ENCODE data around the gene CECR2. TPM values are rescaled to one million over a fixed set of nuclear protein-coding genes. Genes with fewer than 3 reads are reported as not detected.

Gene CECR2
- total RNA-seq, 2 donors from 2014 or later = 0.23 to 0.77 TPM

DNA sequence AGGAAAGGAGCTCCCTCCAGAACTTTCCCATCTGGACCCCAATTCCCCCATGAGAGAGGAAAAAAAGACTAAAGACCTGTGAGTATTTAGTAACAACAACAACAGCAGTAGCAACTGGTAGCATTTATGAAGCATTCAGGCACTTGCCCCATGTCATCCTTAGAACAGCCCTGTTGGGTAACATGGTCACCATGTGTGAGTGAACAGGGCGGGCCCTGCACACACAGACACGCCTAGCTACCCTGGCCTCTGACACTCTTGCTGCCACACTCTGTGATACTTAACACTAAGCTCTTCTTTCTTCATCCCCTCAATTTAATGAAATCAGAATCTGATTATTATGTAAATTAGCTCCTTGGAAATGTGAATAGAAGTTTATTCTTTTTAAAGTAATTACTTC is 167.9 kb downstream of the CECR2 start:
- Mint-ChIP-seq H3K9me3 (no peaks in the 10 kb centered on the region), H3K4me1 (ENCODE audit: low read depth) (no peaks in the 10 kb centered on the region), H3K27ac (no peak overlapping the region), H3K27me3 (ENCODE audit: low read depth) (no peaks in the 10 kb centered on the region), H3K4me3 (no peak overlapping the region), H3K36me3 (ENCODE audit: insufficient read depth in 2 of 2) (no peaks in the 10 kb centered on the region)
- no peak for ATAC-seq (replicated peaks in 1 of 2)
- DNase-seq = no peak

DNA sequence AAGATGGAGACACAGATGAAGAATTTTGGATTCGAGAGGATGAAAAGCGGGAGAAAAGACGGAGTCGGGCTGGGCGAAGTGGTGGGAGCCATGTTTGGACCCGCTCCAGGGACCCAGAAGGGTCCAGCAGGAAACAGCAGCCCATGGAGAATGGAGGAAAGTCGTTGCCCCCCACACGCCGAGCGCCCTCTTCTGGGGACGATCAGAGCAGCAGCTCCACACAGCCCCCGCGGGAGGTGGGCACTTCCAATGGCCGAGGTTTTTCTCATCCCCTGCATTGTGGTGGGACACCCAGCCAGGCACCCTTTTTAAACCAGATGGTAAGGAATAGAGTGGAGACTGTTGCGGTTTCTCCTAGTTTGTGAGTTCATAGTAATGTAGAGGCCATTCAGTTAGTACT is 171.2 kb downstream of the CECR2 start:
- DNase-seq = no peak
- no peaks in the 10 kb centered on the region for H3K9me3 Mint-ChIP-seq
- H3K36me3 Mint-ChIP-seq (ENCODE audit: insufficient read depth in 2 of 2) = no peaks in the 10 kb centered on the region
- H3K27me3 Mint-ChIP-seq (ENCODE audit: low read depth) = no peaks in the 10 kb centered on the region
- no peak for ATAC-seq (replicated peaks in 1 of 2)
- H3K4me3 Mint-ChIP-seq = no peak overlapping the region
- no peaks in the 10 kb centered on the region for H3K4me1 Mint-ChIP-seq (ENCODE audit: low read depth)
- H3K27ac Mint-ChIP-seq = no peak overlapping the region

DNA sequence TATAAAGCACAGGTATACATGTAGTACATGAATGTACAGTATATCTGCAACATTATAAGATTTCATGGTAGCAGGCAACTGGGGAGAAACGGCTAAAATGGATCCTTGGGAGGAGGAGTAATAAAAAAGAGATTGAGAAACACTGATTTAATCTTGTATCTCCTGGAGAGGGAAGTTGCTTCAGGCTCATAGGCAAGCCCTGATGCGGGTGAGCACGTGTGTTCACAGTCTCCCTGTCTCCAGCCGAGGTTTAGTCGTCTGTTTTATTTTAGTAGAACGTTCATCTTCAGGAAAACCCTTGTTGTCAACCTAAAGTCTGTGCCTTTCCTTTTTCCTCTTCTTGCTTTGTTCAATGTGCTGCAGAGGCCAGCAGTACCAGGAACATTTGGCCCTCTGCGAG is 172.2 kb downstream of the CECR2 start:
- no peak overlapping the region for H3K4me3 Mint-ChIP-seq
- no peaks in the 10 kb centered on the region for H3K36me3 Mint-ChIP-seq (ENCODE audit: insufficient read depth in 2 of 2)
- ATAC-seq (replicated peaks in 1 of 2) (no peak), DNase-seq (no peak)
- H3K27me3 Mint-ChIP-seq (ENCODE audit: low read depth) = no peaks in the 10 kb centered on the region
- no peak overlapping the region for H3K27ac Mint-ChIP-seq
- H3K4me1 Mint-ChIP-seq (ENCODE audit: low read depth) = no peaks in the 10 kb centered on the region
- no peaks in the 10 kb centered on the region for H3K9me3 Mint-ChIP-seq

- H3K9me3 Mint-ChIP-seq = no peaks in the 10 kb centered on the region
- no peak overlapping the region for H3K27ac Mint-ChIP-seq
- H3K27me3 Mint-ChIP-seq (ENCODE audit: low read depth) = no peaks in the 10 kb centered on the region
- no peaks in the 10 kb centered on the region for H3K4me1 Mint-ChIP-seq (ENCODE audit: low read depth)
- no peak for ATAC-seq (replicated peaks in 1 of 2)
- no peaks in the 10 kb centered on the region for H3K36me3 Mint-ChIP-seq (ENCODE audit: insufficient read depth in 2 of 2)
- H3K4me3 Mint-ChIP-seq = no peak overlapping the region
- no peak for DNase-seq
Observed at GRCh38 chr22:17542452-17542851, 173.2 kb downstream of the CECR2 start.

GRCh38 chr22:17548010-17548755 is 178.9 kb downstream of the CECR2 start:
- DNase-seq (no peak), ATAC-seq (replicated peaks in 1 of 2) (no peak)
- no peaks in the 10 kb centered on the region for H3K9me3 Mint-ChIP-seq
- H3K27ac Mint-ChIP-seq = no peak overlapping the region
- no peaks in the 10 kb centered on the region for H3K27me3 Mint-ChIP-seq (ENCODE audit: low read depth)
- no peaks in the 10 kb centered on the region for H3K36me3 Mint-ChIP-seq (ENCODE audit: insufficient read depth in 2 of 2)
- H3K4me1 Mint-ChIP-seq (ENCODE audit: low read depth) = no peaks in the 10 kb centered on the region
- H3K4me3 Mint-ChIP-seq = no peak overlapping the region

GRCh38 chr22:17548756-17549035 is 179.4 kb downstream of the CECR2 start:
- Mint-ChIP-seq H3K4me1 (ENCODE audit: low read depth) (no peaks in the 10 kb centered on the region), H3K27me3 (ENCODE audit: low read depth) (no peaks in the 10 kb centered on the region)
- no peak for ATAC-seq (replicated peaks in 1 of 2)

DNA sequence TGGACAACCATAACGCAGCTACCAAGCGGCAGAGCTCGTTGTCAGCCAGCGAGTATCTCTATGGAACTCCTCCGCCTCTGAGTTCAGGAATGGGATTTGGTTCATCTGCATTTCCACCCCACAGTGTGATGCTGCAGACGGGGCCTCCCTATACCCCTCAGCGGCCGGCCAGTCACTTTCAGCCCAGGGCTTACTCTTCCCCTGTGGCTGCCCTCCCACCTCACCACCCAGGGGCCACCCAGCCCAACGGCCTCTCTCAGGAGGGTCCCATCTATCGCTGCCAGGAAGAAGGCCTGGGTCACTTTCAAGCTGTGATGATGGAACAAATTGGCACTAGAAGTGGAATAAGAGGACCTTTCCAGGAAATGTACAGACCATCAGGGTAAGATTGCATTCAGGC is 179.9 kb downstream of the CECR2 start:
- Mint-ChIP-seq H3K9me3 (no peaks in the 10 kb centered on the region), H3K4me1 (ENCODE audit: low read depth) (no peaks in the 10 kb centered on the region), H3K36me3 (ENCODE audit: insufficient read depth in 2 of 2) (no peaks in the 10 kb centered on the region), H3K27me3 (ENCODE audit: low read depth) (no peaks in the 10 kb centered on the region), H3K4me3 (no peak overlapping the region), H3K27ac (no peak overlapping the region)
- no peak for ATAC-seq (replicated peaks in 1 of 2)
- no peak for DNase-seq

More at GRCh38 chr22:17548756-17549035, 179.4 kb downstream of the CECR2 start:
- Mint-ChIP-seq H3K36me3 (ENCODE audit: insufficient read depth in 2 of 2) (no peaks in the 10 kb centered on the region), H3K27ac (no peak overlapping the region), H3K4me3 (no peak overlapping the region), H3K9me3 (no peaks in the 10 kb centered on the region)
- no peak for DNase-seq

GRCh38 chr22:17549655-17550054 is 180.4 kb downstream of the CECR2 start:
- no peak overlapping the region for H3K4me3 Mint-ChIP-seq
- H3K4me1 Mint-ChIP-seq (ENCODE audit: low read depth) = no peaks in the 10 kb centered on the region
- no peak for ATAC-seq (replicated peaks in 1 of 2)
- H3K36me3 Mint-ChIP-seq (ENCODE audit: insufficient read depth in 2 of 2) = no peaks in the 10 kb centered on the region
- no peaks in the 10 kb centered on the region for H3K9me3 Mint-ChIP-seq
- H3K27ac Mint-ChIP-seq = no peak overlapping the region
- H3K27me3 Mint-ChIP-seq (ENCODE audit: low read depth) = no peaks in the 10 kb centered on the region
- DNase-seq = no peak

DNA sequence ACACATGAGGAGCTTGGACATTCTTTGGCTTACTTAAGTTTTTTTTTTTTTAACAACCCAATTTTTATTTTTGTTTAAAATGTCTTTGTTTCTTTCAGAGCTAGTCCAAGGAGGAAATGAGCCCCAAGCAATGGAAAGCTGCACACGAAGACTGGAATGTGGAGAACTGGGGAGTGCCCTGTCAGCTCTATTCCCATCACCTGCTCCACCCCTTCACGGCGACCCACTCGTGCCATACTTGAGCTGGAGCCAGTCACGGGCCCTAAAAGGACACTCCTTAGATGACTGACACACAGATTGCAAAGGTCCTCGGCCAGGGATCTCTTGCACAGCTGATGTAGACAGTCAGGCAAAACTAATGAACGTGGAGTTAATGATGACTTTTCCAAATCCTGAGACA is 183.5 kb downstream of the CECR2 start:
- Mint-ChIP-seq H3K9me3 (no peaks in the 10 kb centered on the region), H3K4me3 (no peak overlapping the region), H3K27ac (no peak overlapping the region), H3K4me1 (ENCODE audit: low read depth) (no peaks in the 10 kb centered on the region), H3K36me3 (ENCODE audit: insufficient read depth in 2 of 2) (no peaks in the 10 kb centered on the region), H3K27me3 (ENCODE audit: low read depth) (no peaks in the 10 kb centered on the region)
- no peak for DNase-seq
- ATAC-seq (replicated peaks in 1 of 2) = no peak

DNA sequence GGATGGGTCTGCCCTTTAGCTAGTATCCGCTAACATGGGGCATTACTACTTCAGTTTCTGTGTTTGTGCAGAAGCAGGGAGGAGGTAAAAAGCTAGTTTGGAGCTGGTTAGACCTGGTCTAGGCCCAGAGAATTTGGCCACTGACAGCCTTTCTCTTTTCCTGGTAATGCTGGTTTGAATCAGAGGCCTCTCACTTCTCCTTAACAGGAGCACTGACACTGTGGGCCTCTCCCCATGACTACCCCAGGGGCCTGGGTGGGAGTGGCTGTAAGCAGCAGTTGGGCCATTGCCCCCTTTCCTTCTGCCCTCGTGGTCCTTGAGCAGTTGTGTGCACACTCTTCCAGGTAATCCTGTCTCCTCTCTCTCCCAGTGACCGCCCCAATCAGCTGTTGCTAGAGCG is 185.6 kb downstream of the CECR2 start:
- Mint-ChIP-seq H3K4me1 (ENCODE audit: low read depth) (no peaks in the 10 kb centered on the region), H3K4me3 (no peak overlapping the region), H3K27ac (no peak overlapping the region), H3K27me3 (ENCODE audit: low read depth) (no peaks in the 10 kb centered on the region), H3K36me3 (ENCODE audit: insufficient read depth in 2 of 2) (no peaks in the 10 kb centered on the region), H3K9me3 (no peaks in the 10 kb centered on the region)
- DNase-seq (no peak), ATAC-seq (replicated peaks in 1 of 2) (no peak)

DNA sequence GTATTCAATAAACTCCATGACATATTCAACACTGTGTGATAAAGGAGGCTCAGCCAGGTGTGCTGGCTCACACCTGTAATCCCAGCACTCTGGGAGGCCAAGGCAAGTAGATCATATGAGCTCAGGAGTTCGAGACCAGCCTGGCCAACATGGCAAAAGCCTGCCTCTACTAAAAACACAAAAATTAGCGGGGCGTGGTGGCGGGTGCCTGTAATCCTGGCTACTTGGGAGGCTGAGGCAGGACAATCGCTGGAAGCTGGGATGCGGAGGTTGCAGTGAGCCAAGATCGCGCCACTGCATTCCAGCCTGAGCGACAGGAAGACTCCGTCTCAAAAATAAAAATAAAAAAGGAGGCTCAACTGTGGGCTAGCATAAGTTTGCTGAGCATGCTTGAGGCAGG is 189.9 kb downstream of the CECR2 start:
- Mint-ChIP-seq H3K4me3 (no peak overlapping the region), H3K36me3 (ENCODE audit: insufficient read depth in 2 of 2) (no peaks in the 10 kb centered on the region), H3K27me3 (ENCODE audit: low read depth) (no peaks in the 10 kb centered on the region), H3K27ac (no peak overlapping the region), H3K9me3 (no peaks in the 10 kb centered on the region), H3K4me1 (ENCODE audit: low read depth) (no peaks in the 10 kb centered on the region)
- no peak for DNase-seq
- no peak for ATAC-seq (replicated peaks in 1 of 2)

DNA sequence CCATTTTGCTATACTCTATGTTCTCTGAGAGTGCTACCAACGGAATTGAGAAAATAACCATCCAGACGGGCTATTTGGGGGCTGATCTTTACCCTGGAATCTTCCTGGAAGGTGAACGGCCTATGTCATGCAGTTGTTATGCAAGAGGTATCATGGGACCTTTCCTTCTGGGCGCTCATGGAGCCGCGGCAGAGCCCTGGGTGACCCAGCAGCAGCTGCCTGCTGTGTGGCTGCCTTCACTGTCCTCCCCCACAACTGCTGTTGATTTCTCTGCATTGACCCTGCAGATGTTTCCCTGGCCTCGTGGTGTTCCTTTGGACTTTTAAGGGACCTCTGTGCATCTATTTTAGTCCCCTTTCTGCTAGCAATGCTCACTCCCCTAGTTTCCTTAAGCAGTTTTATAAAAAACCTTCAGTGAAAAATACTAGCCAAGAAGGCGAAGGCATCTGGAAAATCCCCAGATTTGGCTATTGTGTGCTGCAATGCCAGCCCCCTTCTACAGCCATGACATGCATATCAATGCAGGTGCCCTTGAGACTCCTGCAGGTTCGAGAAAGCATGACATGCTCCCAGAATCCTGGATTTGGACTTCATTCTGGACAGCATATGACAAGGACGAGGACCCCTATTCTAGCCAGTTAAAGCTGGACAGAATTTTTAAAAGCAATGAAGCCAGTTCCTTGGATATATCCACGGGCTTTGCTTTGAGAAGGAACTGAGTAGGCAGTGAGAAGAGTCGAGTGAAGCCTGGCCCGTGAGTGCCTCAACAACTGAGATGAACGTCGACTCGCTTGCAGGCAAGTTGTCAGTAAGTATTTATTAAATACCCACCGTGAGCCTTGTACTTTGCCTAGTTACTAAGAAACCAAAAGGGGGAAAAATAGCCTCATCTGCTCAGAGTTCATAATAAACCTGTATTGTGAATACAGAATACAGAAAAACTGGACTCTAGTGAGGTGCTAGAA is 193.9 kb downstream of the CECR2 start, which contains the start of gene SLC25A18:
Gene SLC25A18, plus strand, starts transcription at position 593 of the 965 bp plus-strand sequence. CDS start 16,447 bp downstream, outside the sequence.
- Mint-ChIP-seq H3K27me3 (ENCODE audit: low read depth) (peaks cover 8% of the 10 kb centered on the region), H3K9me3 (no peaks in the 10 kb centered on the region), H3K36me3 (ENCODE audit: insufficient read depth in 2 of 2) (no peaks in the 10 kb centered on the region), H3K27ac (no peak within 1 kb of the TSS), H3K4me3 (no peak within 1 kb of the TSS), H3K4me1 (ENCODE audit: low read depth) (no peaks in the 10 kb centered on the region)
- DNase-seq (no peak), ATAC-seq (replicated peaks in 1 of 2) (no peak)

- Mint-ChIP-seq H3K9me3 (no peaks in the 10 kb centered on the region), H3K4me1 (ENCODE audit: low read depth) (no peaks in the 10 kb centered on the region), H3K4me3 (no peak overlapping the region), H3K27me3 (ENCODE audit: low read depth) (peaks cover 8% of the 10 kb centered on the region), H3K27ac (no peak overlapping the region), H3K36me3 (ENCODE audit: insufficient read depth in 2 of 2) (no peaks in the 10 kb centered on the region)
- no peak for DNase-seq
- no peak for ATAC-seq (replicated peaks in 1 of 2)
Observed at GRCh38 chr22:17563936-17564391, 194.7 kb downstream of the CECR2 start.
